NCI-H2227 (cell line): ENCODE data around the gene DNAJC5.

ENCODE experiments used
- DNase-seq: peaks from one replicate; lab custom pipeline; 2025; ENCODE audit not compliant: unreplicated experiment; lab: John Stamatoyannopoulos, UW

The DNAJC5 gene

DNA sequence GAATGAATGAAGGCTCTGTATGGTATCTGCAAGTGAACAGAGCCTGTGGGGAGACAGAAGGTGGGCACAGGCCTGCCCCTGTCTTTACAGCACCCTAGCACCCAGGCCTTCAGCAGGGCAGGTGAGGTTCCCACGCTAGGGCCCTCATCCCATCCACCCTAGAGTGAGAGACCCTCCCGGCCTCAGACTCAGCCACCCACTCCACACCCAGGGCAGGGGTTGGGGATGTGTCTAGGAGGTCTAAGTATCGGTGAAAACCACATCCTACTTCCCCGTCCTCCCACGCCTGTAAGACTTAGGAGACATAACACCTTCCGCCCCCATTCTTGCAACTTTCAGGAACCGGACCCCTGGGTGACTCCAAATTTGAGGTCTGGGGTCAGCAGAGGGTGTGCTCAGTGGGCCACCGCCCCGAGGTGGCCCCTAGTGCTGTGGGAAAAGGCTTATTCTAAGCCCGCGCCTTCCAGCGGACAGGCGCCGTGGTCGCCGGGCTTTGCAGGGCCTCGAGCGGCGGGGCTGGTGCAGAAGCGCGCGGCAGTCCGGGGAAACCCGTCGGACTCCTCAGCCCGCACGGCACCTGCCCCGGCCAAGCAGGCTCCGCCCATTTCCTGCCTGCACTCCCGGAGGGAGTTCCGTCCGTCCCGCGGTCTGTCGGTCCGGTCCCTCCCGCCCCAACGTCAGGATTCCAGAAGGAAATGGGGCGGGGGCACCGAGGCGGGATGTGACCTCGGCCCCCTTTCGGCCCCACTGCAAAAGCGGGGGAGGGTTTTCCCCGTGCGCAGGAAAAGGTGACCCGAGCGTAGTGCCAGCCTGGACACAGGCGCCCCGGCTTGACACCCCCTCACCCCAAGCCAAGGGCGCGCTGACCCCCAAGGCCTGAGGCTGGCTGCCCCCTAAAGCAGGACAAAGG lies 83.6 kb downstream of the DNAJC5 start:
- DNase-seq = peak; percentile 82

- no peak for DNase-seq
These were observed 84.3 kb downstream of the DNAJC5 start for GRCh38 chr20:63979229-63979556.

DNA sequence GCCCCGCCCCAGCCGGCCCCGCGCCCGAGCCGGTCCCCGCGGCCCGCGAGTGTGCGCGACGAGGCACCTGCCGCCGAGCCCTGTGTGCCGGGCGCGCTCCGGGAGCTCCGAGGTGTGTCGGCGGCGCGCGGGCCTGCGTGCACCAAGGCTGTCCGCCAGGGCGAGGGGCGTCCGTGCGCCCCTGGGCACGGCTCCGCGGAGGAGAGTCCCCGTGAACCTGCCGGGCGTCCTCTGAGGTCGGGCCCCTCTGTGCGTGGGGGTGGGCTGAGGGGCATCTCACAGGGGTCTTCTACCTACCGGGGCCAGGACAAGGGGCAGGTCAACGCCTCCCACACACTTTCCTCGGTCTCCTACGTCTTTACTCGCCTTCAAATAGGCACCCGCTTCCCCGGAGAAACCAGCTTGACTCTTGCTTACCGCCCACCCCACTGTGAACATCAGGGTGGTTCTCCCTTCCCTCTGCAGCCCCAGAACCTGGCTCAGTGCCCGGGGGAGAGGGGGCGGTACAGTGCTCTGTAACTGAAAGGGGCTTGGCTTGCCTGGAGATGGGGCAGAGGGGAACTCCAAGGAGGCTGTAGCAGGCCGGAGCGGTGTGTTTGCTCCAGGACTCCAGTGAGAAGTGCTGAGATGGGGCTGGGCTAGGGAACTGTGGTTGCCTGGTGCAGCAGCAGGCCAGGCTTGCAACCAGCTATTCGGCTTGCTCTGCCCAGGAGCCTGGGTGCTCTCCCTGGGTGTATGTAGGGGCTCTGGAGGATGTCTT lies 84.8 kb downstream of the DNAJC5 start, which contains the start of gene SAMD10:
TSS of gene SAMD10 (minus strand) at position 86 of the 760 bp plus-strand sequence. CDS start 175 bp downstream, outside the sequence.
- DNase-seq = peak; percentile 85

DNA sequence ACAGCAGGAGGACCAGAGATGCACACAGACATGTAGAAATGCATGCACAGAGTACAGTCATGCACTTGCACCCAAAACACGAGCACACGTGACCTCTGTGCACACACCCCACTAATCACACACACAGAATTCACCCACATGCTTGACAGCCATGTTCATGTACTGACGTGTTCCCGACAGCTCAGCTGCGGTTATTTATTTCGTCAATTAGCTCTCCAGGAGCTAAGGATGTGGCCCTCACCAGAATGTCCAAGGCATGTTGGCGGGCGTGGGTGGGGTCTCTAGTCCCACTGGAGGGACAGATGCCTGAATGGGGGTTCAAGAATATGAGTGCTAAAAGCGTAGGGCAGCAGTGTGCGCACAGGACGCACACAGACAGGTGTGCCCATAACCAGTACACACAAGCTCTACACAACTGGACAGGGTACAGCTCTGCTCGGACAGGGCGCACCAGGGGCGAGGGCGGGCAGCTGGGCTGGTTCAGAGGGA lies 85.4 kb downstream of the DNAJC5 start:
- DNase-seq = no peak

- DNase-seq = peak; percentile 99
These were observed 86.1 kb downstream of the DNAJC5 start, which contains the start of gene PRPF6 for GRCh38 chr20:63980806-63981728. Gene PRPF6 (plus strand): TSS chr20:63981132. CDS start chr20:63981246, 114 bp downstream.

DNA sequence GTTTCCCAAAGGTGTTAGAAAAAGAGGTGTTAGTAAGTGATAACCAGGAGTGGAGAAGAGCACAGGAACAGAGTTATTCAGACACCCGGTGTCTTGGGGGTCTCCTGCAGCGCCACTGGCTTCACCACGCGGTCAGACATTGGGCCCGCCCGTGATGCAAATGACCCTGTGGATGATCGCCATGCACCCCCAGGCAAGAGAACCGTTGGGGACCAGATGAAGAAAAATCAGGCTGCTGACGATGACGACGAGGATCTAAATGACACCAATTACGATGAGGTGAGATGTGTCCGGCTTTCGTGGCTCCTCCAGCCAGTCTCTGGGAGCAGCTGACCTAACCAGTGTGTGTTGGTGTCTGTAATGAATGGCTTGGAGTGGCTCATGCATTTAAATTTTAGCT lies 88.0 kb downstream of the DNAJC5 start:
- no peak for DNase-seq
